Measurements from ENCODE around the gene LRRC10.

GRCh38 chr12:69598174-69598753, 12.4 kb downstream of the LRRC10 start:
- TF ChIP-seq POLR2AphosphoS5 (IDR thresholded peaks at IDR 0.05; ENCODE audit: low read depth, low read length) = no peak
- no peak for TF ChIP-seq TAF1 (IDR thresholded peaks at IDR 0.05; ENCODE audit: borderline replicate concordance, insufficient read depth, low read length)
- TF ChIP-seq FOXP2 (optimal IDR thresholded peaks at IDR 0.05; ENCODE audit: borderline replicate concordance, extremely low read depth, extremely low read length, insufficient read depth) = no peak
- TF ChIP-seq REST (IDR thresholded peaks at IDR 0.05; ENCODE audit: insufficient read depth in 1 of 2, low read depth in 2 of 2, low read length in 2 of 2) = no peak
- TF ChIP-seq SIN3A (IDR thresholded peaks at IDR 0.05; ENCODE audit: borderline replicate concordance, insufficient read depth, low read length) = no peak
